IMR-90 (cell line): ENCODE results near the gene C20orf173.
A peak's percentile ranks its signal among the peaks of the same experiment; 100 is the strongest.

Source experiments
- CTCF ChIP-seq: conservative IDR thresholded peaks from 2 replicates; pipeline ENCODE4 v1.5.1; 2012; ENCODE audit warnings: mild to moderate bottlenecking, low read depth, low read length, improper control_type of control experiment
- POLR2A ChIP-seq: IDR thresholded peaks from 2 replicates; pipeline ENCODE4 v1.6.1; 2012; ENCODE audit warnings: mild to moderate bottlenecking, low read depth, low read length
- RFX5 ChIP-seq: IDR thresholded peaks from 2 replicates; pipeline ENCODE4 v1.8.0; 2012; ENCODE audit warnings: low read depth, mild to moderate bottlenecking, low read length, moderate library complexity
- SMC3 ChIP-seq: fragments of 150-350 bp; IDR thresholded peaks from 2 replicates; pipeline ENCODE4 v1.6.1; 2016; ENCODE audit warnings: low read depth, mild to moderate bottlenecking, antibody characterized with exemption, low read length, moderate library complexity
- TF ChIP-seq, protein P1 (sequence below): fragments of 150-350 bp; IDR thresholded peaks from 2 replicates; pipeline ENCODE4 v1.6.1; 2016; ENCODE audit warnings: low read depth, mild to moderate bottlenecking, low read length, moderate library complexity, borderline replicate concordance

- TF ChIP-seq POLR2A, result no peak
- peak; percentile 62 for TF ChIP-seq CTCF
- TF ChIP-seq, protein P1, sequence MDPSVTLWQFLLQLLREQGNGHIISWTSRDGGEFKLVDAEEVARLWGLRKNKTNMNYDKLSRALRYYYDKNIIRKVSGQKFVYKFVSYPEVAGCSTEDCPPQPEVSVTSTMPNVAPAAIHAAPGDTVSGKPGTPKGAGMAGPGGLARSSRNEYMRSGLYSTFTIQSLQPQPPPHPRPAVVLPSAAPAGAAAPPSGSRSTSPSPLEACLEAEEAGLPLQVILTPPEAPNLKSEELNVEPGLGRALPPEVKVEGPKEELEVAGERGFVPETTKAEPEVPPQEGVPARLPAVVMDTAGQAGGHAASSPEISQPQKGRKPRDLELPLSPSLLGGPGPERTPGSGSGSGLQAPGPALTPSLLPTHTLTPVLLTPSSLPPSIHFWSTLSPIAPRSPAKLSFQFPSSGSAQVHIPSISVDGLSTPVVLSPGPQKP, result no peak
- peak; percentile 38 for TF ChIP-seq SMC3
- TF ChIP-seq RFX5, result no peak
These were observed 17.5 kb downstream of the C20orf173 start for GRCh38 chr20:35511814-35512420.
